Measurements from ENCODE around the gene PRAMEF2.
"Not testable (repeated sequence)": the region's sequence is repeated elsewhere in the genome, so short reads cannot be mapped to it uniquely, and the experiment has no call there.

The PRAMEF2 gene

DNA sequence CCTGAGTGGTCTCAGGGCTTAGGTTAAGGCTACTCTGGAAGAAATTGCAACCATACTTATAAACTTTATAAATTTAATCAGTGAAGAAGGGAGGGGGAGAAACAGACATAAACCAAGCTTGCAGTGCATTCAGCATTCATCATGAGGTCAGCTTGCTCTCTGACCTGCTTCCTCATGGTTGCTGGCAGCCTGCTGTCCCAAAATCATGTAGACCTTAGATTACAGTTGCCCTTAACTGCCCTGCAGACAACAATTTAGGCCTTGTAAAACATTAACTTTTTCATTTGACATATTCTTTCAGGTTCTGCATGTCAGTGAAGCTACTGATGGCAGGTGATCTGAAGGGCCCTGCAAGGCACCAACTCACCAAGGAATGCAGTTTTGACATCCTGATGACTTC is 42.3 kb downstream of the PRAMEF2 start:
- not testable (repeated sequence) for DNase-seq (ENCODE audit: low read depth); H3K4me3 ChIP-seq (ENCODE audit: low read depth, low read length)

DNA sequence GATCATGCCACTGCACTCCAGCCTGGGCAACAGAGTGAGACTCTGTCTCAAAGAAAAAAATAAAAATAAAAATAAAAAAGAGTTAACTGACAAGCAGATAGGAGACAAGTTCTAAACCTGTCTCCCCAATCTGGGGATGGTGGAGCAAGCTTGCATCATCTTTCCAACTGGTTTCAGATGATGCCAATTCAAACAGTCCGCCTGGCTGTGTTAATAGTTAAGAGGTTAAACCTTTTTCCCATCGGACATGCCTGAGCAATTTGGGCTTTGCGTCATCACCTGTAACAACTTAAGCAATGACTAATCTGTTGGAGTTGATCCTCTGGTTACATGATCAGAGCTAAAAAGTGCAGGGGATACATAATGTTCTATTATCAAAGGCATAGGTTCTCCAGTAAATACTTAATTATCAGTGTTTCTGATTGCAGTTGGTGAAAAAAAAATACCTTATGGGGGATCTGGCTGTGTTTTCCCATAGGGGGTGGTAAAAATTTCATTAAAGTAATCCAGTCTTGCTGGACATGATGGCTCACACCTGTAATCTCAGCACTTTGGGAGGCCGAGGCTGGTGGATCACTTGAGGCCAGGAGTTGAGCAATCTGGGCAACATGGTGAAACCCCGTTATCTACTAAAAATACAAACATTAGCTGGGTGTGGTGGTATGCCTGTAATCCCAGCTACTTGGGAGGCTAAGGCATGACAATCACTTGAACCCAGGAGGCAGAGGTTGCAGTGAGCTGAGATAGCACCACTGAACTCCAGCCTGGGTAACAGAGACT is 47.1 kb downstream of the PRAMEF2 start:
- DNase-seq (ENCODE audit: low read depth); H3K4me3 ChIP-seq (ENCODE audit: low read depth, low read length): not testable (repeated sequence)

Measured in LNCaP clone FGC (cell line).